A549 (cell line): Measurements from ENCODE around the gene NT5C3A.

Experiments used
- HOXA7 ChIP-seq: fragments of 250-450 bp; sonication (Bioruptor Pico); IDR thresholded peaks from 2 replicates; pipeline ENCODE4 v1.5.0; 2020; ENCODE audit warnings: mild to moderate bottlenecking, moderate library complexity
- TF ChIP-seq, protein P1 (sequence below): IDR thresholded peaks from 2 replicates; pipeline ENCODE4 v1.6.1; 2012; ENCODE audit warnings: low read depth, borderline replicate concordance

DNA sequence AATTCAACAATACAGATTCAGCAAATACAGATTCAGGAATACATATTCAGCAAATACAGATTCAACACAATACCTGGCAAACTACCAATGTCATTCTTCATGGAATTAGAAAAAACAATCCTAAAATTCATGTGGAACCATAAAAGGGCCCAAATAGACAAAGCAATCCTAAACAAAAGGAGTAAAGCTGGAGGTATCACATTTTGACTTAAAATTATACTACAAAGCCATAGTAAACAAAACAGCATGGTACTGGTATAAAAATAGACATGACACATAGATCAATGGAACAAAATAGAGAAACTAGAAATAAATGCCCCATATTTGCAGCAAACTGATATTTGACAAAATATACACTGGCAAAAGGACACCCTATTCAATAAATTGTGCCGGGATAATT, 3.4 kb upstream of the NT5C3A start:
- no peak for TF ChIP-seq HOXA7 (CRISPR knock-in tag)
- TF ChIP-seq, protein P1, sequence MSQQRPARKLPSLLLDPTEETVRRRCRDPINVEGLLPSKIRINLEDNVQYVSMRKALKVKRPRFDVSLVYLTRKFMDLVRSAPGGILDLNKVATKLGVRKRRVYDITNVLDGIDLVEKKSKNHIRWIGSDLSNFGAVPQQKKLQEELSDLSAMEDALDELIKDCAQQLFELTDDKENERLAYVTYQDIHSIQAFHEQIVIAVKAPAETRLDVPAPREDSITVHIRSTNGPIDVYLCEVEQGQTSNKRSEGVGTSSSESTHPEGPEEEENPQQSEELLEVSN: no peak
